ENCODE results near the gene KAT2B. TPM values are rescaled to one million over a fixed set of nuclear protein-coding genes. Genes with fewer than 3 reads are reported as not detected.

KAT2B gene
- total RNA-seq, 1 experiment from 2014 or later = 3.2 TPM

DNA sequence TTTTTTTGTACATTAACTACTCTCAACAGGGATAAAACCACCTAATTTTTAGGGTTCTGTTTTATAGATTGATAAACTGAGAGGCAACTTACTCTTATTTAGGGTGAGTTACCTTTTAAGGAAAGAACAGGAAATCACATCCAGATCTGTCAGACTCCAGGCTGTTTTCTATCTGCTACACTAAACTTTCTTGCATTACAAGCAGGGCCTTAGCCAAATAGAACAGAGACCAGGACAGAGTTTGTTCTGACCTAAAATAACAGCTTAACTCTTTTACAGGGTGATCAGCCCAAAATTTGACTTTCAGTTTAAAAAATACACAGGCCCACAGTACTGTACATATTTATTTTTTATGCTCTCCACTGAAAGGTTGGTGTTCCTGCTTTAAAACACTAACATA is 107.1 kb downstream of the KAT2B start:
- H3K9me2 ChIP-seq (ENCODE audit: insufficient read depth) = no peaks in the 10 kb centered on the region
- H3K27me3 ChIP-seq (ENCODE audit: insufficient read depth, low read depth) = no peaks in the 10 kb centered on the region
- POLR2A ChIA-PET (ENCODE audit: unreplicated experiment) = no interaction called here
- no peaks in the 10 kb centered on the region for H3K79me2 ChIP-seq (ENCODE audit: low read depth)
- H3F3A ChIP-seq (ENCODE audit: insufficient read depth, low read depth) = no peaks in the 10 kb centered on the region
- H3K4me1 ChIP-seq (replicated peaks; ENCODE audit: insufficient read depth) = no peaks in the 10 kb centered on the region
- no peak for TF ChIP-seq EZH2 (IDR thresholded peaks at IDR 0.05; ENCODE audit: low read depth)
- TF ChIP-seq, protein P1, sequence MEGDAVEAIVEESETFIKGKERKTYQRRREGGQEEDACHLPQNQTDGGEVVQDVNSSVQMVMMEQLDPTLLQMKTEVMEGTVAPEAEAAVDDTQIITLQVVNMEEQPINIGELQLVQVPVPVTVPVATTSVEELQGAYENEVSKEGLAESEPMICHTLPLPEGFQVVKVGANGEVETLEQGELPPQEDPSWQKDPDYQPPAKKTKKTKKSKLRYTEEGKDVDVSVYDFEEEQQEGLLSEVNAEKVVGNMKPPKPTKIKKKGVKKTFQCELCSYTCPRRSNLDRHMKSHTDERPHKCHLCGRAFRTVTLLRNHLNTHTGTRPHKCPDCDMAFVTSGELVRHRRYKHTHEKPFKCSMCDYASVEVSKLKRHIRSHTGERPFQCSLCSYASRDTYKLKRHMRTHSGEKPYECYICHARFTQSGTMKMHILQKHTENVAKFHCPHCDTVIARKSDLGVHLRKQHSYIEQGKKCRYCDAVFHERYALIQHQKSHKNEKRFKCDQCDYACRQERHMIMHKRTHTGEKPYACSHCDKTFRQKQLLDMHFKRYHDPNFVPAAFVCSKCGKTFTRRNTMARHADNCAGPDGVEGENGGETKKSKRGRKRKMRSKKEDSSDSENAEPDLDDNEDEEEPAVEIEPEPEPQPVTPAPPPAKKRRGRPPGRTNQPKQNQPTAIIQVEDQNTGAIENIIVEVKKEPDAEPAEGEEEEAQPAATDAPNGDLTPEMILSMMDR (conservative IDR thresholded peaks at IDR 0.05) = no peak
- H3K4me3 ChIP-seq = no peak overlapping the region
- no peaks in the 10 kb centered on the region; the same call in 1 of the 2 replicates for H3K9me3 ChIP-seq (ENCODE audit: insufficient read depth, low read depth)
- DNase-seq = no peak
- no TSS peak for BruUV-seq (replicated peaks)
- intact Hi-C loops (cut with micrococcal nuclease; ENCODE audit: unreplicated experiment) = no loop called here
- no peaks in the 10 kb centered on the region for H3K36me3 ChIP-seq (ENCODE audit: low read depth)
- no peak overlapping the region for H3K4me2 ChIP-seq
- H3K27ac ChIP-seq = no peak overlapping the region
- H2AFZ ChIP-seq = no peak overlapping the region
- H4K20me1 ChIP-seq (ENCODE audit: insufficient read depth) = no peaks in the 10 kb centered on the region
- CTCF ChIA-PET = no interaction called here

DNA sequence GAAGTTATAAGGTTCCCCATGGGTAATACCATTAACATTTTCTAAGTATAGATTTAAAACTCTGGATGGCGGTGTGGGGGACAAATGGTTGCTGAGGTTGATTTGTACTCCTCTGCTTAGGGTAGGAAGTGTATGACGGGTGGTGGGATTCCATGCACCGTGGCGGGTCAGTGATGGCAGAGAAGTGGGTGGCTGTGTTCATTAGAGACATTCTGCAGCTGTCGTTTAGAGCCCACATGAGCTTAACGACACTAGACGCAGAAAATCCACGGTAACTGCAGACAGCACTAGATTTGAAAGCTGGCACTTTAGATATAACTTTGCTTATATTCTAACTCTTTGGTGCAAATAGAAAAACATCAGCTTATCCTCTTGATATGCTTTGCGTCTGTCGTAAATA is 108.2 kb downstream of the KAT2B start:
- no peaks in the 10 kb centered on the region for H3F3A ChIP-seq (ENCODE audit: insufficient read depth, low read depth)
- H3K27ac ChIP-seq = no peak overlapping the region
- no peak for DNase-seq
- no TSS peak for BruUV-seq (replicated peaks)
- H3K4me3 ChIP-seq = no peak overlapping the region
- H3K27me3 ChIP-seq (ENCODE audit: insufficient read depth, low read depth) = no peaks in the 10 kb centered on the region
- no peaks in the 10 kb centered on the region for H3K79me2 ChIP-seq (ENCODE audit: low read depth)
- no peaks in the 10 kb centered on the region for H3K36me3 ChIP-seq (ENCODE audit: low read depth)
- CTCF ChIA-PET = no interaction called here
- H4K20me1 ChIP-seq (ENCODE audit: insufficient read depth) = no peaks in the 10 kb centered on the region
- no peak overlapping the region for H2AFZ ChIP-seq
- POLR2A ChIA-PET (ENCODE audit: unreplicated experiment) = no interaction called here
- no peaks in the 10 kb centered on the region; the same call in 1 of the 2 replicates for H3K9me3 ChIP-seq (ENCODE audit: insufficient read depth, low read depth)
- H3K4me1 ChIP-seq (replicated peaks; ENCODE audit: insufficient read depth) = no peaks in the 10 kb centered on the region
- TF ChIP-seq, protein P1 (conservative IDR thresholded peaks at IDR 0.05) = no peak
- no peak for TF ChIP-seq EZH2 (IDR thresholded peaks at IDR 0.05; ENCODE audit: low read depth)
- H3K4me2 ChIP-seq = no peak overlapping the region
- intact Hi-C loops (cut with micrococcal nuclease; ENCODE audit: unreplicated experiment) = no loop called here
- H3K9me2 ChIP-seq (ENCODE audit: insufficient read depth) = no peaks in the 10 kb centered on the region

DNA sequence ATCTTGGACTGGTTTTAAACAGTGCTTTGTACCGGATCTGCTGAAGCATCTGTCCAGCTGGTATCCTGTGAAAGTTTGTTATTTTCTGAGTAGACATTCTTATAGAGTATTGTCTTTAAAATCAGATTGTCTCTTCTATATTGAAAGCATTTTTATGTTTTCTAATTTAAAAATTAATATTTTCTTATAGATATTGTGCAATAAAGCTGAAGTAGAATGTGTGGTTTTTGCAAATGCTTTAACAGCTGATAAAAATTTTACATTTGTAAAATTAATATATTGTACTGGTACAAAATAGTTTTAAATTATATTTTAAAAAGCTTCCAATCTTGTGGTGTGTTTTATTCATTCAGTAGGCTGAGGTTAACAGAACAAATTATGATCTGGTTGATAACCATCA is 113.8 kb downstream of the KAT2B start:
- Histone ChIP-seq H3K36me3 (ENCODE audit: low read depth) (0 out of 2 replicates have a peak, but pooled peaks cover 3% of the 10 kb centered on the region), H3K4me2 (no peak overlapping the region), H2AFZ (no peak overlapping the region), H3K27me3 (ENCODE audit: insufficient read depth, low read depth) (no peaks in the 10 kb centered on the region), H3K79me2 (ENCODE audit: low read depth) (no peaks in the 10 kb centered on the region), H4K20me1 (ENCODE audit: insufficient read depth) (no peaks in the 10 kb centered on the region), H3K9me3 (ENCODE audit: insufficient read depth, low read depth) (no peaks in the 10 kb centered on the region), H3K4me1 (replicated peaks; ENCODE audit: insufficient read depth) (no peaks in the 10 kb centered on the region), H3K9me2 (ENCODE audit: insufficient read depth) (no peaks in the 10 kb centered on the region), H3K27ac (no peak overlapping the region), H3F3A (ENCODE audit: insufficient read depth, low read depth) (no peaks in the 10 kb centered on the region), H3K4me3 (no peak overlapping the region)
- DNase-seq = no peak
- ChIA-PET CTCF (no interaction called here), POLR2A (ENCODE audit: unreplicated experiment) (interaction anchor here (0.7 kb wide), 1 partner anchor 231 kb away, joined by 10 read pairs; no protein-coding TSS in a partner anchor)
- BruUV-seq (replicated peaks) = no TSS peak
- no peak for TF ChIP-seq EZH2 (IDR thresholded peaks at IDR 0.05; ENCODE audit: low read depth)
- TF ChIP-seq, protein P1 (conservative IDR thresholded peaks at IDR 0.05) = no peak
- intact Hi-C loops (cut with micrococcal nuclease; ENCODE audit: unreplicated experiment) = no loop called here

Measured in PC-9 (cell line).